HFF-Myc (cell line): Measurements from ENCODE around the gene TCP11L2.

ENCODE experiments used
- DNase-seq: peaks from one replicate; pipeline ENCODE4 v3.0.0-alpha.2; 2011; ENCODE audit warnings: low read depth; ENCODE audit errors: extremely low read depth
- H3K4me3 ChIP-seq: replicated peaks from 2 replicates; pipeline ENCODE4 v1.5.1; 2011; ENCODE audit warnings: low read depth, mild to moderate bottlenecking, control low read depth, low read length
- CTCF ChIP-seq: IDR thresholded peaks from 2 replicates; pipeline ENCODE4 v1.5.1; 2012; ENCODE audit warnings: mild to moderate bottlenecking, low read depth, low read length, control low read depth; ENCODE audit errors: missing control alignments

The TCP11L2 gene

GRCh38 chr12:106296179-106296877 is 6.2 kb upstream of the TCP11L2 start:
- no peak for TF ChIP-seq CTCF
- no peak overlapping the region for H3K4me3 ChIP-seq
- DNase-seq, result no peak

DNA sequence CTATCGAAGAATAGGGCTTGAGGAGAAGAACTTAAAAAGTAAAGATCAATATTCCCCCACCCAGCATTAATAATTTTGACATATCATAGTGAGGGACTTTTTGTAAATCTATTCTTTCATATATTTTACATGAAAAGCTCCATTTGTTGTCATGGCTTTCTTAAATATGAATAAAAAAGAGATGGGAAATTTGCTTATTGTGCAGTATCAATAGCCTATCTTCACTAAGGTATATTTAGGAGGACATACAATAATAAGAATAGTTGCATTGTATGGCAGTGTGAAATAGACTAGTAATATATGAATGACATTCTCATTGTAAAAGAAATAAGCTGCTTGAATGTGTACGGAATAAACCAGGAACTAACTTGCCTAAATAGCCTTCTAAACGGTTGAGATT is 5.5 kb upstream of the TCP11L2 start:
- TF ChIP-seq CTCF, result no peak

GRCh38 chr12:106297681-106298080 is 4.9 kb upstream of the TCP11L2 start:
- TF ChIP-seq CTCF, result no peak
- DNase-seq, result no peak
- H3K4me3 ChIP-seq, result no peak overlapping the region

More for the DNA sequence above, 5.5 kb upstream of the TCP11L2 start:
- no peak for DNase-seq
- no peak overlapping the region for H3K4me3 ChIP-seq

DNA sequence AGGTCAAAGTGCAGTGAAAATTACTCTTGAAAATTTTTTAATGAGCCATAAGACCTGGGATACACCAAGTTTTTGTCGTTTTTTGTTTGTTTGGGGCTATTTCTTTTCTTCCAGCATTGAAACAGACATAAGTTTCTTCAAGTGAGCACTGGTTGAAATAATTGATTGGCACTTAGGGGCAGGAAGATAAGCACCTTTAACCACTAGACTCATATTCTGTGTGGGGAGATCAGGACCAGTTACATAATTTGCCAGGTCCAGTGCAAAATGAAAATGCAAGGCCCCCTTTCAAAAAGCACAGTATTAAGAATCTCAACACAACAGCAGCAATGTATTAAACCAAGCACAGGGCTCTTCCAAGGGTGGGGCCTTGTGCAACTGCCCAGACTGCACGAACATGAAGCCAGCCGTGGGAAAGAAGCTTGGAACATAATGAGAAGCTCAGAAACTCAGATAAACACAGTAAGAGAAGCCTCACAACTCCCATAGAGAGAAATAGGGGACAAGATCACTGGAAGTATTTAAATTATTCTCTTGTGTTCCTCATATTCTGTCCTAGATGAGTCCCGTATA is 3.2 kb upstream of the TCP11L2 start:
- TF ChIP-seq CTCF, result no peak
- no peak overlapping the region for H3K4me3 ChIP-seq
- DNase-seq, result no peak

DNA sequence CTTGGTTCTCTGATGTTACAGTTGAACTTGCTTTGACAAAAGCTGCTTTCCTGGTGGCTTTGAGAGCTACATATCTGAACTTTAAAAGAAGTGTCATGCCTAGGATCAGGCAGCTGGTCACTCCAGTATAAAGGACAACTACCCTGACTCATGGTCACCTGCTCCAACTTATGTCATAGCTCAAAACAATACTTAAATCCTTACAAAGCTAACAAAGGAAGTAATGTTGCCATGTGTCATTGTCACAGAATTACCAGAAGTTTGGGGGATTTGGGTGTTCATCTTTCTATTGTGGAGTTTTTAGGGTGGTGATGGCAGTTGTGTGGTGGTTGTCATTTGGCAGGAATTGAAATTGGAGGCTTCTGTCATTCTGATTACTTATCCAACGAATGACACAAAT is 1.8 kb upstream of the TCP11L2 start:
- no peak for DNase-seq

DNA sequence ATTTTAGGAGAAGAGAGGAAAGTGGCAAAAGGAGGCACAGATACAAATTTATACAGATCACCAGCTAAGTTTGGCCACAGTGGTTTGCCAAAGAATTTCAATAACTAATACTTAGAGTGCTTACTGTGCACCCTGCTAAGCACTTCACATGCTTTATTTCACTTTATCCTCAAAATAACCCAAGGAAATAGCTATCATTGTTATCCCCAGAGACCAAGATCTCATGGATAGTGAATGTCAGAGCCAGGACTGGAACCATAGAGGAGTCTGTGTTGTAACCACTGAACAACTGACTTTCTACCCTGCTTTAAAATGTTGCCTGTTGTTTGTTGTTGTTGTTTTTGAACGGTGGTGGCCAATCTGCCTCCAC is 1.3 kb upstream of the TCP11L2 start:
- H3K4me3 ChIP-seq, result no peak overlapping the region
- no peak for DNase-seq
- no peak for TF ChIP-seq CTCF

More for the DNA sequence above, 1.8 kb upstream of the TCP11L2 start:
- no peak overlapping the region for H3K4me3 ChIP-seq
- no peak for TF ChIP-seq CTCF
